ENCODE data around the gene CAMK2B. TPM values are rescaled to one million over a fixed set of nuclear protein-coding genes. Genes with fewer than 3 reads are reported as not detected.

Gene CAMK2B
- polyA plus RNA-seq, 1 donor (not counting 4 experiments of a cell fraction or from before 2014, with no cell fraction given) = 0.25 TPM

DNA sequence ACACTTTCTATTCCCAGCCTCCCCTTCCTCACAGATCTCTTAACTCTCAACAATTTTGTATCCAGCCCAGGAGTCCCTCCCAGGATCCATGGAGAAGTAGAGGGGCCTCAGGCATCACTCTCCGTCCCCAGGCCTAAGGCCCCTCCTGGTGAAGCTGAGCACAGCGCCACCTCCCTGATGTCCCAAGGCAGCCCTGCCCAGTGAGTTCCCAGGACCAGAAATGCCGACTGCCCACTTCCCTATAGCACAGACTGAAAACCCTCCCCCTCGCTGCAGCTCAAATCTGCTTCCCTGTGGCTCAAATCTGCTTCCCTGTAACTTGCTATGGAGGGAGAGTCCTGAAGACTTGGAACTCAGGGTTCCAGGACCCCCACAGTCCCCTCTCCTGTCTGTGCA is 89.1 kb downstream of the CAMK2B start:
- no peaks in the 10 kb centered on the region for H3K9me1 ChIP-seq (ENCODE audit: control insufficient read depth, extremely low read depth, insufficient read depth, low read length)
- H3K4me1 ChIP-seq (ENCODE audit: control insufficient read depth, extremely low read depth, insufficient read depth, low read length) = peaks cover 3% of the 10 kb centered on the region
- no peak overlapping the region for H3K9ac ChIP-seq (ENCODE audit: control insufficient read depth, extremely low read depth, insufficient read depth, low read length)
- no peak overlapping the region for H2AFZ ChIP-seq (ENCODE audit: control insufficient read depth, low read length)
- H3K27ac ChIP-seq (ENCODE audit: control insufficient read depth, insufficient read depth, low read length) = no peak overlapping the region
- H3K36me3 ChIP-seq (ENCODE audit: control insufficient read depth in 2 of 2, extremely low read depth in 1 of 2, insufficient read depth in 2 of 2, low read length in 2 of 2) = no peaks in the 10 kb centered on the region
- no peaks in the 10 kb centered on the region for H4K20me1 ChIP-seq (ENCODE audit: control insufficient read depth, extremely low read depth, insufficient read depth, low read length)
- no peak for FAIRE-seq
- no peaks in the 10 kb centered on the region for H3K27me3 ChIP-seq (ENCODE audit: control insufficient read depth, extremely low read depth, insufficient read depth, low read length)
- no peak overlapping the region for H3K4me2 ChIP-seq (ENCODE audit: control insufficient read depth, extremely low read depth, insufficient read depth, low read depth, low read length)
- no peak for DNase-seq (ENCODE audit: low read depth, low spot score)
- H3K9me3 ChIP-seq (ENCODE audit: control insufficient read depth, low read depth, low read length) = no peaks in the 10 kb centered on the region
- H3K79me2 ChIP-seq (ENCODE audit: control insufficient read depth, insufficient read depth, low read length) = no peaks in the 10 kb centered on the region
- H3K4me3 ChIP-seq (ENCODE audit: control insufficient read depth in 2 of 3, extremely low read depth in 1 of 3, insufficient read depth in 2 of 3, low read depth in 1 of 3, low read length in 3 of 3) = no peak overlapping the region
- no peak for TF ChIP-seq EZH2 (IDR thresholded peaks at IDR 0.05; ENCODE audit: low read length)
- no peak for TF ChIP-seq CTCF (optimal IDR thresholded peaks at IDR 0.05 in 1 of 3, IDR thresholded peaks at IDR 0.05 in 1 of 3, conservative IDR thresholded peaks at IDR 0.05 in 1 of 3; ENCODE audit: extremely low read depth in 1 of 3, insufficient read depth in 2 of 3, low read length in 3 of 3)
- dilution Hi-C loops (cut with MboI; ENCODE audit: extremely low pct_ligation_motif_present, low sequenced_read_pairs) = no loop called here

DNA sequence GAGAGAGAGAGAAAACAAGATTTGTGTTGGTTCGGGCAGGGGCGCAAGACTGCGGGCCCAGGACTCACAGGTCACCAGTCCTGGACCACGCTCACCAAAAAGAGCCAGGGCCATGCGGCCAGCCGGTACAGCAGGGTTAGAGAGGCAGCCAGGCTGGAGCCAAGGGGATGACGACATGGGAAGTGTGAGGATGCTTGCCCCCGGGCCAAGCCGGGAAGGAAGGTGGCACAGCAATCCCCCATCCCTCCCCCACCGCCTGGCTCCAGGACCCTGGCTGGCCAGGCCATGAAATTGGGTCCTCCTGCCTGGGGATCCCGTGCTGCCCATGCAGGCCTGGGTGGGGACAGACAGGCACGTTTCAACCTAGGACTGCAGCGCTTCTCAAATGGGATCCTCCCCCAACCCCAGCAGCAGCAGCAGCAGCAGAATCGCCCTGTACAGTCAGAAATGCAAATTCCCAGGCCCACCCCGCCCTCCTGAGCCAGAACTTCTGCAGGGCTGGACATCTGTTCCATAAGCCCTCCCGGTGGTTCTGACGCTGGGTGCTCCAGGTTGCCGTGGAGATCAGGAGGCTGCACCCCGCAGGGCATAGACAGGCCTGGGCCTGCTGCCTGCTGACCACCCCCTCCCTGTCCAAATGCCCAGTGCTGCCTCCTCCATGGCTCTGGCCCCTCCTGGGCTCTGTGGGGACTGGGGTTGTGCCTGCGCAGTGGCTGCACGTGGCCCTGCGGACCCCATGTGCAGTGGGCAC is 89.6 kb downstream of the CAMK2B start:
- H3K4me1 ChIP-seq (ENCODE audit: control insufficient read depth, extremely low read depth, insufficient read depth, low read length) = no peaks in the 10 kb centered on the region
- dilution Hi-C loops (cut with MboI; ENCODE audit: extremely low pct_ligation_motif_present, low sequenced_read_pairs) = no loop called here
- no peaks in the 10 kb centered on the region for H3K36me3 ChIP-seq (ENCODE audit: control insufficient read depth in 2 of 2, extremely low read depth in 1 of 2, insufficient read depth in 2 of 2, low read length in 2 of 2)
- FAIRE-seq = no peak
- H2AFZ ChIP-seq (ENCODE audit: control insufficient read depth, low read length) = no peak overlapping the region
- no peaks in the 10 kb centered on the region for H4K20me1 ChIP-seq (ENCODE audit: control insufficient read depth, extremely low read depth, insufficient read depth, low read length)
- H3K27me3 ChIP-seq (ENCODE audit: control insufficient read depth, extremely low read depth, insufficient read depth, low read length) = no peaks in the 10 kb centered on the region
- H3K4me3 ChIP-seq (ENCODE audit: control insufficient read depth in 2 of 3, extremely low read depth in 1 of 3, insufficient read depth in 2 of 3, low read depth in 1 of 3, low read length in 3 of 3) = no peak overlapping the region
- H3K9ac ChIP-seq (ENCODE audit: control insufficient read depth, extremely low read depth, insufficient read depth, low read length) = no peak overlapping the region
- DNase-seq (ENCODE audit: low read depth, low spot score) = no peak
- H3K9me3 ChIP-seq (ENCODE audit: control insufficient read depth, low read depth, low read length) = no peaks in the 10 kb centered on the region
- H3K27ac ChIP-seq (ENCODE audit: control insufficient read depth, insufficient read depth, low read length) = no peak overlapping the region
- no peak overlapping the region for H3K4me2 ChIP-seq (ENCODE audit: control insufficient read depth, extremely low read depth, insufficient read depth, low read depth, low read length)
- no peaks in the 10 kb centered on the region for H3K79me2 ChIP-seq (ENCODE audit: control insufficient read depth, insufficient read depth, low read length)
- no peak for TF ChIP-seq CTCF (optimal IDR thresholded peaks at IDR 0.05 in 1 of 3, IDR thresholded peaks at IDR 0.05 in 1 of 3, conservative IDR thresholded peaks at IDR 0.05 in 1 of 3; ENCODE audit: extremely low read depth in 1 of 3, insufficient read depth in 2 of 3, low read length in 3 of 3)
- TF ChIP-seq EZH2 (IDR thresholded peaks at IDR 0.05; ENCODE audit: low read length) = no peak
- H3K9me1 ChIP-seq (ENCODE audit: control insufficient read depth, extremely low read depth, insufficient read depth, low read length) = no peaks in the 10 kb centered on the region
